ENCODE measurements around the gene LAPTM5.

DNA sequence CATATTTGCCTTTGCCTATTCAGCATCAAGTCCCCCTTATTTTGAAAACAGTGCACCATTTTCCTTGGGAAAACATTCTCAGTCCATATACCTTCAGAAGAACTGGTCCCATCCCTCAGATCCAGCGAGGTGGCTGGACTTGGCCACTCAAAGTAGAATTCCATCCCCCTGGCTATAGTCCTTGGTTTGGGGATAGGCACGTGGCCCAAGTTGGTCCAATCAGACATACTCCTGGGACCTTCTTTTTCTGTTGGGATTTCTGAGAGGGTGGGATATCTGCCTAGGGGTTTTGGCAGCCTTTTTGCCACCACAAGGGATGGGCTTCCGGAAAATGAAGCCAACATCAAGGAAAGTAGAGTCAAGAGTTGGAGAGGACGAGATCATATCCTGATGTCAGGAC lies 23.5 kb downstream of the LAPTM5 start:
- TF ChIP-seq, protein P1, sequence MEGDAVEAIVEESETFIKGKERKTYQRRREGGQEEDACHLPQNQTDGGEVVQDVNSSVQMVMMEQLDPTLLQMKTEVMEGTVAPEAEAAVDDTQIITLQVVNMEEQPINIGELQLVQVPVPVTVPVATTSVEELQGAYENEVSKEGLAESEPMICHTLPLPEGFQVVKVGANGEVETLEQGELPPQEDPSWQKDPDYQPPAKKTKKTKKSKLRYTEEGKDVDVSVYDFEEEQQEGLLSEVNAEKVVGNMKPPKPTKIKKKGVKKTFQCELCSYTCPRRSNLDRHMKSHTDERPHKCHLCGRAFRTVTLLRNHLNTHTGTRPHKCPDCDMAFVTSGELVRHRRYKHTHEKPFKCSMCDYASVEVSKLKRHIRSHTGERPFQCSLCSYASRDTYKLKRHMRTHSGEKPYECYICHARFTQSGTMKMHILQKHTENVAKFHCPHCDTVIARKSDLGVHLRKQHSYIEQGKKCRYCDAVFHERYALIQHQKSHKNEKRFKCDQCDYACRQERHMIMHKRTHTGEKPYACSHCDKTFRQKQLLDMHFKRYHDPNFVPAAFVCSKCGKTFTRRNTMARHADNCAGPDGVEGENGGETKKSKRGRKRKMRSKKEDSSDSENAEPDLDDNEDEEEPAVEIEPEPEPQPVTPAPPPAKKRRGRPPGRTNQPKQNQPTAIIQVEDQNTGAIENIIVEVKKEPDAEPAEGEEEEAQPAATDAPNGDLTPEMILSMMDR (IDR thresholded peaks at IDR 0.05), result no peak
- TF ChIP-seq EZH2 (IDR thresholded peaks at IDR 0.05; ENCODE audit: borderline replicate concordance, insufficient read depth, low read depth, low read length, poor library complexity, severe bottlenecking), result no peak

Measured in B cell (primary cell).